Keratinocyte (primary cell): ENCODE results near the gene PUS1.

Experiments used
- EZH2 ChIP-seq: IDR thresholded peaks from one replicate; pipeline ENCODE4 v1.6.1; 2012; ENCODE audit warnings: inconsistent platforms, mild to moderate bottlenecking, low read length, moderate library complexity
- TF ChIP-seq, protein P1 (sequence below), 3 experiments: IDR thresholded peaks in 1 of 3; conservative IDR thresholded peaks in 1 of 3; optimal IDR thresholded peaks in 1 of 3; 2 replicates in 2 of 3; 3 replicates in 1 of 3; pipeline versions ENCODE3 to v1.5.1; 2011; ENCODE audit warnings: low read length in 3 of 3, mild to moderate bottlenecking in 3 of 3, moderate library complexity in 2 of 3, control low read depth in 1 of 3, inconsistent platforms in 1 of 3; ENCODE audit not compliant: insufficient read depth in 2 of 3; ENCODE audit errors: extremely low read depth in 1 of 3

DNA sequence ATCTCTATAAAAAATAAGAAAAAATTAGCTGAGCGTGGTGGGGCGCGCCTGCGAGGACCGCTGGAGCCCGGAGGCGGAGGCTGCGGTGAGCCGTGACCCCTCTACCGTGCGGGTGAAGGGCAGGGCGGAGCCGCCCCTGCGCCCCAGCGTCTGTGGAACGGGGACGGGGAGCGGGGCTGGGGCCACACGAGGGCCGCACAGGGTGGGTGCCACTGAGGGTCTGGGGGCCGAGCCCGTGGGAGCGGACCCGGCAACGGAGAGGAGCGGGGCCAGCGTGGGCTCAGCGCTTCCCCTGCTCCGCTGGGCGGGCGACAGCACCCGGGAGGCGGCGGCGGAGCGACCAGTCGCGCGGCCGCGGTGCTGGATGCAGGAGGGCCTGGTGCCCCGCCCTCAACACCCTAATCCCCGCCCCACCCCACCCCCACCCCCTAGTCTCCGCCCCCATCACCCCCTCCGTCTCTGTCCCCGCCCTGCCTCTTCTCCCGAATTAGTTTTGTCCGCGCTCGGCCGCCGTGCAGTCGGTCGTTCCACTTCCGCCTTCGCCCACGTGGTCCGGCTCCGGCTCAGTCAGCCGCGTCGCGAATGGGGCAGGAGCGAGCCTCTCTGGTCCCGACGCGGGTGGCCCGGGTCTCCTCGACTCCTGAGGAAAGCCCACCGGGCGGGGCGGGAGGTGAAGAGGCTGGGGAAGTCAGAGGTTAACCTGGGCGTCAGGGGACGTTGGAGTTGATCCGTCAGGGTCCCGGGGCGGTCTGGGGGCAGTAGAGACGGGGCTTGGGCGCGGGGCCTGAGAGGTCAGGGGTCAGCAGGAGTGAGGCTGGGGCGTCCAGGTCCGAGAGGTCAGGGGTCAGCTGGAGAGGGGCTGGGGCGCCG is at the start of gene PUS1:
- TF ChIP-seq, protein P1, sequence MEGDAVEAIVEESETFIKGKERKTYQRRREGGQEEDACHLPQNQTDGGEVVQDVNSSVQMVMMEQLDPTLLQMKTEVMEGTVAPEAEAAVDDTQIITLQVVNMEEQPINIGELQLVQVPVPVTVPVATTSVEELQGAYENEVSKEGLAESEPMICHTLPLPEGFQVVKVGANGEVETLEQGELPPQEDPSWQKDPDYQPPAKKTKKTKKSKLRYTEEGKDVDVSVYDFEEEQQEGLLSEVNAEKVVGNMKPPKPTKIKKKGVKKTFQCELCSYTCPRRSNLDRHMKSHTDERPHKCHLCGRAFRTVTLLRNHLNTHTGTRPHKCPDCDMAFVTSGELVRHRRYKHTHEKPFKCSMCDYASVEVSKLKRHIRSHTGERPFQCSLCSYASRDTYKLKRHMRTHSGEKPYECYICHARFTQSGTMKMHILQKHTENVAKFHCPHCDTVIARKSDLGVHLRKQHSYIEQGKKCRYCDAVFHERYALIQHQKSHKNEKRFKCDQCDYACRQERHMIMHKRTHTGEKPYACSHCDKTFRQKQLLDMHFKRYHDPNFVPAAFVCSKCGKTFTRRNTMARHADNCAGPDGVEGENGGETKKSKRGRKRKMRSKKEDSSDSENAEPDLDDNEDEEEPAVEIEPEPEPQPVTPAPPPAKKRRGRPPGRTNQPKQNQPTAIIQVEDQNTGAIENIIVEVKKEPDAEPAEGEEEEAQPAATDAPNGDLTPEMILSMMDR (optimal IDR thresholded peaks at IDR 0.05 in 1 of 3, IDR thresholded peaks at IDR 0.05 in 1 of 3, conservative IDR thresholded peaks at IDR 0.05 in 1 of 3; ENCODE audit: extremely low read depth in 1 of 3, insufficient read depth in 2 of 3, low read length in 3 of 3): no peak
- TF ChIP-seq EZH2: no peak
